Measurements from ENCODE around the gene C3orf38.

The C3orf38 gene

DNA sequence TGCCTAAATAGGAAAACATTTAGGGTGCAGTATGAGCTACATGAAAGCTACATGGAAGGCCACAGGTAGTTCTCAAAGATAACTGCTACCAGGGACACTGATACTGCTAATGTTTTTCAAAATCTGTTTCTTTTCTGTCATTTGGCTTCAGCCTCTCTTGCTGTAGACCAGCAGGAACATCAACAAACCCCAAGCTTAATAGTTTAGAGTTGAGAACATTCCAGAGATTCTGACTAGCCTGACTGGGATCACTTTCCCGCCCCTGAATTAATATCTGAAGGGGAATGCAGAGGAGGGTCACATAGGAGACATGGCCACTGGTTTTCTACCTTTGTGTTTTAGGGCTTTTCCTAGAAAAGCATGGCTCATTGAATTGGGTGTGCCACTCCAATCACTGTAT lies 16.9 kb upstream of the C3orf38 start:
- H3K27me3 ChIP-seq (ENCODE audit: control insufficient read depth in 2 of 2, insufficient read depth in 2 of 2, low read length in 2 of 2), result no peaks in the 10 kb centered on the region
- no peak overlapping the region for H3K9ac ChIP-seq (ENCODE audit: low read depth in 1 of 2, low read length in 2 of 2)
- H3K27ac ChIP-seq (ENCODE audit: low read depth in 2 of 2, low read length in 2 of 2), result no peak overlapping the region
- H3K9me3 ChIP-seq (ENCODE audit: control insufficient read depth in 2 of 2, low read length in 2 of 2), result no peaks in the 10 kb centered on the region
- peaks cover 8 to 16% of the 10 kb centered on the region in 2 donors for H3K36me3 ChIP-seq (ENCODE audit: control insufficient read depth in 2 of 2, insufficient read depth in 2 of 2, low read length in 2 of 2)
- no peak overlapping the region for H3K4me3 ChIP-seq (ENCODE audit: low read length in 2 of 2)
- H3K4me1 ChIP-seq (ENCODE audit: control insufficient read depth in 2 of 2, insufficient read depth in 2 of 2, low read length in 2 of 2), result no peaks in the 10 kb centered on the region

DNA sequence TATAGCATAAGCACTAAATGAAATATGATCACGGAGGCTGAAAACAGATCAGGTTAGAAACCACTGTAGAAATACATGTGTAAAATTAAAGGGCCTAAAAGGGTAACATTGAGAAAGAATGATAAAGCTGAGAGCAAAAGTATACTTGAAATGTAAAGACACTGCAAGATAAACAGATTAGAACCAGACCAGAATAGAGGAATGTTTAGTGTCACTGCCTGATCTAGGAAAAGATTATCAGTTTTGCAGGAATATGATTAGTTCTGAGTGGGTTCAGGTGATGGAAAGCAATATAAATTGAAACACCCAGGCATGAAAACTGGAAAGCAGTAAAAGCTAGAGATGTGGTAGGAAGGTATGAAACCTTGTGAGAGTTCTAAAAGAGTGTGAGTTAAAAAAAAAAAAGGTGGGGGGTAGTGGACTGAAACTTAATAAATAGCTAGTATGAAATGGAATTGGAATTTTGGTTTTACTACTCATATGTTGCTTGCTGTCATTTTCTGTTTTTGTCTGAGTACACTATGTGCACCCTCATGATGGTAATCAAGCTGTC lies 16.0 kb upstream of the C3orf38 start:
- Histone ChIP-seq H3K27ac (ENCODE audit: low read depth in 2 of 2, low read length in 2 of 2) (no peak overlapping the region), H3K9ac (ENCODE audit: low read depth in 1 of 2, low read length in 2 of 2) (no peak overlapping the region), H3K9me3 (ENCODE audit: control insufficient read depth in 2 of 2, low read length in 2 of 2) (no peaks in the 10 kb centered on the region), H3K36me3 (ENCODE audit: control insufficient read depth in 2 of 2, insufficient read depth in 2 of 2, low read length in 2 of 2) (peaks cover 11 to 18% of the 10 kb centered on the region in 2 donors), H3K4me3 (ENCODE audit: low read length in 2 of 2) (no peak overlapping the region), H3K4me1 (ENCODE audit: control insufficient read depth in 2 of 2, insufficient read depth in 2 of 2, low read length in 2 of 2) (no peaks in the 10 kb centered on the region), H3K27me3 (ENCODE audit: control insufficient read depth in 2 of 2, insufficient read depth in 2 of 2, low read length in 2 of 2) (no peaks in the 10 kb centered on the region)

DNA sequence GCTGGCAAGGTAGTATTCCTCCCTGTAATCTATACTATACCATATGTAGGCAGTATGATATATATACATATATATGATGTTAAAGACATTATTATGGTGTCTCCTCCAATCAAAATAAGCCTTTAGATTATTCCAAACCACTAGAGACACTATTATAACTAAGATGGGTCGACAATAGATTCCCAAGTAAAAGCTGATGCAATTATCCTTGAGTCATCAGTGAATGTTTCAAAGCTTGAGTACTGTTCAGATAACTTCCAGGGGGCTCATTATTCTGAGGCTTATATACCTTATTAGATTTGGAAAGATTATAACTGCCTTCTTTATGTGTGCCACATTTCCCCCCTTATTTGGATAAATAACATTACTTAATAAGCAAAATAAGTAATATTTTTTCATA lies 11.9 kb upstream of the C3orf38 start:
- no peaks in the 10 kb centered on the region for H3K27me3 ChIP-seq (ENCODE audit: control insufficient read depth in 2 of 2, insufficient read depth in 2 of 2, low read length in 2 of 2)
- no peaks in the 10 kb centered on the region for H3K9me3 ChIP-seq (ENCODE audit: control insufficient read depth in 2 of 2, low read length in 2 of 2)
- no peaks in the 10 kb centered on the region for H3K4me1 ChIP-seq (ENCODE audit: control insufficient read depth in 2 of 2, insufficient read depth in 2 of 2, low read length in 2 of 2)
- no peak overlapping the region for H3K9ac ChIP-seq (ENCODE audit: low read depth in 1 of 2, low read length in 2 of 2)
- H3K27ac ChIP-seq (ENCODE audit: low read depth in 2 of 2, low read length in 2 of 2), result no peak overlapping the region
- no peak overlapping the region for H3K4me3 ChIP-seq (ENCODE audit: low read length in 2 of 2)
- peaks cover 29 to 30% of the 10 kb centered on the region in 2 donors for H3K36me3 ChIP-seq (ENCODE audit: control insufficient read depth in 2 of 2, insufficient read depth in 2 of 2, low read length in 2 of 2)

DNA sequence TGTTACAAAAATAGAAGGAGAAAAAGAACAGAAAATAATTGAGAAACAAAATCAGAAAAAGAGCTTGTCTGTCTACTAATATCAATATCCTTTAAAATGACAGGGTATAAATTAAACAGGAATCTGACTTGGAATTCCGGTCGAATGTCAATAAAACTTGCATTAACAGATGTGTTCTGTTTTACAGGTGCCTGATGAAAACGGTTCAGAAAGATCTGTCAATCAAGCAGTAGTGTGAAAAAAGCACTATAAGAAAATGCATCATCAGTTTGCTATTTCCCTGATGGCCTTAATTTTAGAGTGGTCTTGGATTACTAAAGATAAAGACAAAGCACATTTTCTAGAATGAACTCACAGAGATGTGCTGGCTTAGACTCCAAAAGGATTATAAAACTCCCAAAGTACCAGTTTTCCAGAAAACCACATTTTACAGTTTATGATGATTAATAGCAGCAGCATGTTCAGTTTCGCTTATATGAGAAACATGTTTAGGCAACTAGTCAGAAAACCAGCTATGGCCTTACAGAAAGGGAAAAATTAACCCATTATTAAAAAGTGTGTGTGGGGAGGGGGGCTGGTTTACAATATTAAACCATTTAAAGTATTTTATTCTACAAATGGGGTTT lies 8.2 kb upstream of the C3orf38 start:
- H3K27me3 ChIP-seq (ENCODE audit: control insufficient read depth in 2 of 2, insufficient read depth in 2 of 2, low read length in 2 of 2), result no peaks in the 10 kb centered on the region
- H3K27ac ChIP-seq (ENCODE audit: low read depth in 2 of 2, low read length in 2 of 2), result no peak overlapping the region
- no peaks in the 10 kb centered on the region for H3K4me1 ChIP-seq (ENCODE audit: control insufficient read depth in 2 of 2, insufficient read depth in 2 of 2, low read length in 2 of 2)
- H3K9ac ChIP-seq (ENCODE audit: low read depth in 1 of 2, low read length in 2 of 2), result no peak overlapping the region
- H3K9me3 ChIP-seq (ENCODE audit: control insufficient read depth in 2 of 2, low read length in 2 of 2), result no peaks in the 10 kb centered on the region
- H3K4me3 ChIP-seq (ENCODE audit: low read length in 2 of 2), result no peak overlapping the region
- peaks cover 24 to 25% of the 10 kb centered on the region in 2 donors for H3K36me3 ChIP-seq (ENCODE audit: control insufficient read depth in 2 of 2, insufficient read depth in 2 of 2, low read length in 2 of 2)

DNA sequence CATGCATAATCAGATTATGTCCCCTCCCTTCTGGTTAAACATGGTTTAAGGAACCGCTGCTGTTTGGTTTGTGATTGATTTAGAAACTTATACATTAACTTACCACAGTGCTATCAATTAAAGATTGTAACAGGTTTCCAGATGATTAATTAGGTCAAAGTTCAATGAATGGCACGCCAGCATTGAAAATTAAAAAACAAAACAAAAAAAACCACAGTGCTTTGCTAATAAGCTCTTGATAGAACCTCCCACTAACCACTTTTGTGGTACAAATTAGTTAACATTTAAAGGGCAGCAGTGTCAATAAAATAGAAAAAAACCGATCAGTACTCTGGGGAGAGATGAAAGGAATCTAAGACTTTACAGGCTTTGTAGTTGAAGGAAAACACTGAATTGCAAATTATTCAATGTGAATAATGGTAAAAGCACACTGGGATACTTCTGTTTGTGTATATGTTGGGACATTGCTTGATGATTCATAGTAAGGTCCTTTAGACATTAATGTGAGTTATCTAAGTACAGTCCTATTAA lies 7.6 kb upstream of the C3orf38 start:
- Histone ChIP-seq H3K36me3 (ENCODE audit: control insufficient read depth in 2 of 2, insufficient read depth in 2 of 2, low read length in 2 of 2) (peaks cover 22 to 25% of the 10 kb centered on the region in 2 donors), H3K27me3 (ENCODE audit: control insufficient read depth in 2 of 2, insufficient read depth in 2 of 2, low read length in 2 of 2) (no peaks in the 10 kb centered on the region), H3K27ac (ENCODE audit: low read depth in 2 of 2, low read length in 2 of 2) (no peak overlapping the region), H3K4me3 (ENCODE audit: low read length in 2 of 2) (no peak overlapping the region), H3K9me3 (ENCODE audit: control insufficient read depth in 2 of 2, low read length in 2 of 2) (no peaks in the 10 kb centered on the region), H3K4me1 (ENCODE audit: control insufficient read depth in 2 of 2, insufficient read depth in 2 of 2, low read length in 2 of 2) (no peaks in the 10 kb centered on the region), H3K9ac (ENCODE audit: low read depth in 1 of 2, low read length in 2 of 2) (no peak overlapping the region)

DNA sequence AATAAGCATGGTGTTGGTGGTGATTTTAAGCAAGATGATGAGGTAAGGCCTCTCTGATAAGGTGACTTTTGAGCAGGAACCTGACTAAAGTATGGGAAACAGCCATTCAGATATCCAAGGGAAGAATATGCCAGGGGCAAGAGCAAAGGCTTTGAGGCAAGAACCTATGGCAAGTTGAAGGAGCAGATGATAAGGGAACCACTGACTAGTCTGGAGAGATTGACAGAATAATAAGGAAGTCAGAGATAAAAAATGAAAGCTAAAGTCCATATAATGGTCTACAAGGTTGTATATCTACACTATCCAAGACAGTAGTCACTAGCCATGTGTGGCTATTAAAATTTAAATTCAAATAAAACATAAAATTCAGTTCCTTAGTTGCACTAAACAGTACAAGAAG lies 2.5 kb upstream of the C3orf38 start:
- no peaks in the 10 kb centered on the region for H3K9me3 ChIP-seq (ENCODE audit: control insufficient read depth in 2 of 2, low read length in 2 of 2)
- no peak overlapping the region for H3K27ac ChIP-seq (ENCODE audit: low read depth in 2 of 2, low read length in 2 of 2)
- no peaks in the 10 kb centered on the region for H3K36me3 ChIP-seq (ENCODE audit: control insufficient read depth in 2 of 2, insufficient read depth in 2 of 2, low read length in 2 of 2)
- no peaks in the 10 kb centered on the region for H3K27me3 ChIP-seq (ENCODE audit: control insufficient read depth in 2 of 2, insufficient read depth in 2 of 2, low read length in 2 of 2)
- no peak overlapping the region for H3K4me3 ChIP-seq (ENCODE audit: low read length in 2 of 2)
- H3K9ac ChIP-seq (ENCODE audit: low read depth in 1 of 2, low read length in 2 of 2), result no peak overlapping the region
- peaks cover 0 to 17% of the 10 kb centered on the region in 2 donors for H3K4me1 ChIP-seq (ENCODE audit: control insufficient read depth in 2 of 2, insufficient read depth in 2 of 2, low read length in 2 of 2)

DNA sequence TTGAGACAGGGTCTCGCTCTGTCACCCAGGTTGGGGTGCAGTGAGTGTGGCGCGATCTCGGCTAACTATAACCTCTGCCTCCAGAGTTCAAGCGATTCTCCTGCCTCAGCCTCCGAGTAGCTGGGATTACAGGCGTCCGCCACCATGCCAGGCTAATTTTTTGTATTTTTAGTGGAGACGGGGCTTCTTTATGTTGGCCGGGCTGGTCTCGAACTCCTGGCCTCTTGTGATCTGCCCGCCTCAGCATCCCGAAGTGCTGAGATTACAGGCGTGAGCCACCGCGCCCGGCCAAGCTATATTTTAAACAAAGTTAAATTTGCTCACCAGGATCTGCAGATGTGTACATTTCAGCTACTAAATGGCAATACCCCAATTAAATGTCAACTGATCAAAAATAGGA lies 1.1 kb upstream of the C3orf38 start:
- Histone ChIP-seq H3K9ac (ENCODE audit: low read depth in 1 of 2, low read length in 2 of 2) (peak overlapping the region in 1 of 2 donors; percentile 83), H3K27ac (ENCODE audit: low read depth in 2 of 2, low read length in 2 of 2) (no peak overlapping the region), H3K9me3 (ENCODE audit: control insufficient read depth in 2 of 2, low read length in 2 of 2) (no peaks in the 10 kb centered on the region), H3K27me3 (ENCODE audit: control insufficient read depth in 2 of 2, insufficient read depth in 2 of 2, low read length in 2 of 2) (no peaks in the 10 kb centered on the region), H3K4me1 (ENCODE audit: control insufficient read depth in 2 of 2, insufficient read depth in 2 of 2, low read length in 2 of 2) (peaks cover 0 to 19% of the 10 kb centered on the region in 2 donors), H3K4me3 (ENCODE audit: low read length in 2 of 2) (peak overlapping the region; percentile 81 to 98), H3K36me3 (ENCODE audit: control insufficient read depth in 2 of 2, insufficient read depth in 2 of 2, low read length in 2 of 2) (peaks cover 0 to 5% of the 10 kb centered on the region in 2 donors)

DNA sequence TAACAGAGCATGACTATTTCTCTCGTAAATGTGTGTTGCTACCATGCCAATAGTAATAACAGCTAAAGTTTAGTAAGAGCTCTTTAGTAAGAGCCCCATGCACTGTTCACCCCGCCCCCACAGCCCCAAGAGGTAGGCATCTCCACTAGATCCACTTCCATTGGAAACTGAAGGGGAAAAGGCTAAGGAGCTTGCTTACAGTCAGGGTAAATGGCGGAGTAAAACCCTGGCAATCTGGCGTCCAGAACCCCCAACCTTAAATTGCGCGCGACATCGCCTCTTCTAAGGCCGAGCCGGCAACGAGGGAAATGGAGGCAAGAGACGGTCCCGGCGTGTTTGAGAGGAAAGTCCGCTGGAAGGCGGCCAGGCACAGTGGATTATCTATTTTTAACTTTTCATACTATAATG lies 654 bp upstream of the C3orf38 start:
- H3K36me3 ChIP-seq (ENCODE audit: control insufficient read depth in 2 of 2, insufficient read depth in 2 of 2, low read length in 2 of 2), result peaks cover 0 to 5% of the 10 kb centered on the region in 2 donors
- H3K4me1 ChIP-seq (ENCODE audit: control insufficient read depth in 2 of 2, insufficient read depth in 2 of 2, low read length in 2 of 2), result peaks cover 0 to 19% of the 10 kb centered on the region in 2 donors
- H3K27ac ChIP-seq (ENCODE audit: low read depth in 2 of 2, low read length in 2 of 2), result peak overlapping the region in 1 of 2 donors; percentile 88
- H3K4me3 ChIP-seq (ENCODE audit: low read length in 2 of 2), result peak overlapping the region; percentile 81 to 98
- H3K27me3 ChIP-seq (ENCODE audit: control insufficient read depth in 2 of 2, insufficient read depth in 2 of 2, low read length in 2 of 2), result no peaks in the 10 kb centered on the region
- H3K9me3 ChIP-seq (ENCODE audit: control insufficient read depth in 2 of 2, low read length in 2 of 2), result no peaks in the 10 kb centered on the region
- H3K9ac ChIP-seq (ENCODE audit: low read depth in 1 of 2, low read length in 2 of 2), result peak overlapping the region; percentile 38 to 83

DNA sequence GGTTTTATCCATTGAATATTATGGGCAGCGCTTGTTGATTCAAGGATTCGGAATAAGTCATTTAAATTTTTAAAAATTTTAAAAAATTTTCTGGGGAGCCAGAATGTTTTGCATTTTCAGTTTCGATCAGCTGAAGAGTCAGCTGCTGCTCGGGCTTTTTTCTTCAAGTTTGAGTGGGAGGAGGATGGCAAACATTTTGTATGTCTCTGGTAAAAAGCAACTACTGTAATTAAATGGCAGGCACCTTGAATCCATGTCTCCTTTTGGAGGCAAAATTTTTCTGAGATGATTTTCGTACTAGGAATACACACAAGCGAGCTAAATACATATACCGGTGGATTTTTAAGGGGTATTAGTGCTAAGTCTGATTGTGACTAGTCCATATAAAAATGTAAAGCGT lies 612 bp downstream of the C3orf38 start:
- H3K36me3 ChIP-seq (ENCODE audit: control insufficient read depth in 2 of 2, insufficient read depth in 2 of 2, low read length in 2 of 2), result peaks cover 5 to 11% of the 10 kb centered on the region in 2 donors
- H3K27me3 ChIP-seq (ENCODE audit: control insufficient read depth in 2 of 2, insufficient read depth in 2 of 2, low read length in 2 of 2), result no peaks in the 10 kb centered on the region
- peak overlapping the region; percentile 88 to 96 for H3K27ac ChIP-seq (ENCODE audit: low read depth in 2 of 2, low read length in 2 of 2)
- peak overlapping the region; percentile 83 to 99 for H3K9ac ChIP-seq (ENCODE audit: low read depth in 1 of 2, low read length in 2 of 2)
- no peaks in the 10 kb centered on the region for H3K9me3 ChIP-seq (ENCODE audit: control insufficient read depth in 2 of 2, low read length in 2 of 2)
- H3K4me3 ChIP-seq (ENCODE audit: low read length in 2 of 2), result peak overlapping the region; percentile 81 to 98
- peaks cover 0 to 19% of the 10 kb centered on the region in 2 donors for H3K4me1 ChIP-seq (ENCODE audit: control insufficient read depth in 2 of 2, insufficient read depth in 2 of 2, low read length in 2 of 2)

DNA sequence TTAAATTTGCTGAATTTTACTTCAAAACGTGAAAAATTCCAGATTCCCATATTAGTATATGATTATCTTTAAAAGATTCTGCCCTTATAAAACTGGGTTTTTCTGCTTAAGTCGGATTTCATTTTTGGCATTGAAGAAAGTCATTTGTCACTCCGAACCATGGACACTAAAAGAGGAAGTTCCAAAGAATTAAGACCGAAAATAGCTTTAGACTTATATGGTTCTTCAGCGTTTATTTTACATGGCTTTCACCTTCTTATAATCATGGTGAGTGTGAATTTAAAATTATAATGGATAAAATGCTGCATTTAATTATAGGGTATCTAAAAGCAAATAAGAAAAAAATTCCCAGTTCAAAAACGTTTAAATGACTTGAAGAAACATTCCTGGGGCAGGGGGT lies 1.0 kb downstream of the C3orf38 start:
- no peaks in the 10 kb centered on the region for H3K27me3 ChIP-seq (ENCODE audit: control insufficient read depth in 2 of 2, insufficient read depth in 2 of 2, low read length in 2 of 2)
- H3K9me3 ChIP-seq (ENCODE audit: control insufficient read depth in 2 of 2, low read length in 2 of 2), result no peaks in the 10 kb centered on the region
- peaks cover 7 to 14% of the 10 kb centered on the region in 2 donors for H3K36me3 ChIP-seq (ENCODE audit: control insufficient read depth in 2 of 2, insufficient read depth in 2 of 2, low read length in 2 of 2)
- H3K27ac ChIP-seq (ENCODE audit: low read depth in 2 of 2, low read length in 2 of 2), result peak overlapping the region in 1 of 2 donors; percentile 96
- H3K9ac ChIP-seq (ENCODE audit: low read depth in 1 of 2, low read length in 2 of 2), result peak overlapping the region; percentile 83 to 99
- H3K4me1 ChIP-seq (ENCODE audit: control insufficient read depth in 2 of 2, insufficient read depth in 2 of 2, low read length in 2 of 2), result peaks cover 0 to 19% of the 10 kb centered on the region in 2 donors
- H3K4me3 ChIP-seq (ENCODE audit: low read length in 2 of 2), result peak overlapping the region; percentile 81 to 98
